Breast epithelium (tissue), 3 donors: ENCODE measurements around the gene PABPC3.

Experiments
- POLR2A ChIP-seq: fragments of 450-650 bp; IDR thresholded peaks from one replicate; pipeline ENCODE4 v1.6.1; 2016; ENCODE audit warnings: antibody characterized with exemption, mild to moderate bottlenecking, moderate library complexity
- TF ChIP-seq, protein P1 (sequence below), 3 donors: fragments of 450-650 bp; IDR thresholded peaks; one replicate each; pipeline ENCODE4 v1.5.1; 2016 to 2017; ENCODE audit warnings: antibody characterized with exemption in 3 of 3, mild to moderate bottlenecking in 3 of 3, moderate library complexity in 3 of 3

GRCh38 chr13:25131881-25132420 lies 36.0 kb downstream of the PABPC3 start:
- TF ChIP-seq, protein P1, sequence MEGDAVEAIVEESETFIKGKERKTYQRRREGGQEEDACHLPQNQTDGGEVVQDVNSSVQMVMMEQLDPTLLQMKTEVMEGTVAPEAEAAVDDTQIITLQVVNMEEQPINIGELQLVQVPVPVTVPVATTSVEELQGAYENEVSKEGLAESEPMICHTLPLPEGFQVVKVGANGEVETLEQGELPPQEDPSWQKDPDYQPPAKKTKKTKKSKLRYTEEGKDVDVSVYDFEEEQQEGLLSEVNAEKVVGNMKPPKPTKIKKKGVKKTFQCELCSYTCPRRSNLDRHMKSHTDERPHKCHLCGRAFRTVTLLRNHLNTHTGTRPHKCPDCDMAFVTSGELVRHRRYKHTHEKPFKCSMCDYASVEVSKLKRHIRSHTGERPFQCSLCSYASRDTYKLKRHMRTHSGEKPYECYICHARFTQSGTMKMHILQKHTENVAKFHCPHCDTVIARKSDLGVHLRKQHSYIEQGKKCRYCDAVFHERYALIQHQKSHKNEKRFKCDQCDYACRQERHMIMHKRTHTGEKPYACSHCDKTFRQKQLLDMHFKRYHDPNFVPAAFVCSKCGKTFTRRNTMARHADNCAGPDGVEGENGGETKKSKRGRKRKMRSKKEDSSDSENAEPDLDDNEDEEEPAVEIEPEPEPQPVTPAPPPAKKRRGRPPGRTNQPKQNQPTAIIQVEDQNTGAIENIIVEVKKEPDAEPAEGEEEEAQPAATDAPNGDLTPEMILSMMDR (IDR thresholded peaks at IDR 0.05) = no peak
- no peak for TF ChIP-seq POLR2A
